Activated naive CD8-positive, alpha-beta T cell (primary cell): ENCODE data around the gene ETS1.

Experiments
- H3K27ac Mint-ChIP-seq: one replicate; pipeline ENCODE4 v1.8.0; 2021; ENCODE audit warnings: mixed read lengths
- H3K27me3 Mint-ChIP-seq: one replicate; pipeline ENCODE4 v1.8.0; 2021; ENCODE audit warnings: mixed read lengths
- H3K36me3 Mint-ChIP-seq: one replicate; pipeline ENCODE4 v1.8.0; 2021; ENCODE audit warnings: mixed read lengths
- H3K4me1 Mint-ChIP-seq: one replicate; pipeline ENCODE4 v1.8.0; 2021; ENCODE audit warnings: low read depth, mixed read lengths
- H3K4me3 Mint-ChIP-seq: one replicate; pipeline ENCODE4 v1.8.0; 2021; ENCODE audit warnings: mild to moderate bottlenecking, mixed read lengths
- H3K9me3 Mint-ChIP-seq: one replicate; pipeline ENCODE4 v1.8.0; 2021; ENCODE audit warnings: low read depth, mixed read lengths

The ETS1 gene

DNA sequence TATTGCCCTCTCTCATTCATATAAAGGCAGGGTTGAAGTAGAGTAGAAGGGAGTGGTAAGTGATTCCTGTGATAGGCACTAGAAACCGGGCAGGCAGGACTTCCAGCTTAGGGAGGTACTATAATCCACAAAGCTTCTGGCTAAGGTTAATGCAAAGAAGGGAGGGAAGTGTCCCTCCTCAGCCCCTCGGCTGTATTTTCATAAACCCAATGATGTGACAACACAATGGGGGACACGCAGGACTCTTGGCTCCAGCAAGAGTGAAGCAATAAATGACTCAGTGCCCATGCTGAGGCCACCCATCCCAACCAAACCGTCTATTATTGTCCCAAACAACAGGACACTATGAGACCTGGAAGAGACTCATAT, 90.7 kb downstream of the ETS1 start:
- H3K36me3 Mint-ChIP-seq = peaks cover 21% of the 10 kb centered on the region
- H3K9me3 Mint-ChIP-seq = no peaks in the 10 kb centered on the region
- peak overlapping the region; percentile 99 for H3K27ac Mint-ChIP-seq
- H3K4me3 Mint-ChIP-seq = peak overlapping the region; percentile 81
- no peaks in the 10 kb centered on the region for H3K27me3 Mint-ChIP-seq
- peaks cover 96% of the 10 kb centered on the region for H3K4me1 Mint-ChIP-seq

DNA sequence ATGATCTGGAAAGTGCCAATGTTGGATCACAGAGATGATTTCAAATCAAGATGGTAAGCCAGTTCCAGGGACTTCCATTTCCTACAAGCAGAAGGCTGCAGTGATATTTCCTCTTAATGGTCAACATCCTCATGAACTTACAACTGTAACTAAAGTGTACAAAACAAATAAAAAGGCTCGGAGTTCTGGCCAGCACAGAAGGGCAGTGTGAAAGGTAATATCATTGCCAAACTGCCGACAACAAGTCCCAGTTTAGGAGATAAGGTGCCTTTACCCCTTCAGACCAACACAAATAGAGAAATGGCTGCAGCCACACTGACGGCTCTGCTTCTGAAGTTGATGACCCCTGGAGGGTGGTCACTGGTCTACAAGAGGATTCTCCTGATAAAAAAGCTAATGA, 91.1 kb downstream of the ETS1 start:
- no peaks in the 10 kb centered on the region for H3K9me3 Mint-ChIP-seq
- H3K27ac Mint-ChIP-seq = peak overlapping the region; percentile 99
- H3K27me3 Mint-ChIP-seq = no peaks in the 10 kb centered on the region
- peaks cover 96% of the 10 kb centered on the region for H3K4me1 Mint-ChIP-seq
- peaks cover 23% of the 10 kb centered on the region for H3K36me3 Mint-ChIP-seq
- H3K4me3 Mint-ChIP-seq = peak overlapping the region; percentile 81

DNA sequence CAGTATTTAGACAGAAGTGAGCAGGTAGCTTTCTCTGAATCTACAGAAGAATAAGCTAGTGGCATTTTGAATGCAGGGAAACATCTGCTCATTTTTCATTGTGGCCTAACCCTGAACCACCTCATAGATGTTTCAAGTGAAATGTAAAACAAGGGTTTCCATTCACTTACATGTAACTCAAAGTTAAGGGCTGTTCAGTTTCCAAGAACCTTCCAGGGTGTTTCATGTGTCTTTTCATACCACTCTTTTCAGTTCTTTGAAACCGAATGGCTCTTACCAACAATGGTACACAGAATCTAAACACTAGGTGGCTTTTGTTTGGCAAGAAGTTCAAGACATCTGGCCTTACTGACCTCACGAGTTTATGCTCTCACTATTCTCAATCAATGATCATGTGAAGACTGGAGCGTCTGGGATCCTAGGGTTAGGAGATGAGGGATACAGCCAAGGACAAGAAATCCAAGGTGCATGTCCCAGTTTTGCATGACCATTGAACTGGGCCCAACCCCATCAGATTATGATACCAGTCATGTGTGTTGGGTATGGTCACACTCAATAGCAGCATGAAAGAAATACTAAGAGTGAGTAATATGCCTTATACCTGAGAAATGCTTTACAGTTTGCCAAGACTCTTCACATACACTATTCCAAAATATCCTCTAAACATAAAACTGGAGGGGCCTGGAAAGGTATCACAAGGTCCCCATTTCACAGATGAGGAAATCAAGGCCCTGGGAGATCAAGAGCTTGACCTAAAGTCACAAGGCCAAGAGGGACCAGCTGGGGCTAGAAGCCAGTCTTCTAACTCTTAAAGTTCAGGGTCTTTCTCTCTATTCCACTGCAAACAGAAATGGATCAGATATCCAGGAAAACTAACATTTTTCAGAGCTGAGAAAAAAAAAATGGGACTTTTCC, 92.7 kb downstream of the ETS1 start:
- H3K36me3 Mint-ChIP-seq = peaks cover 29% of the 10 kb centered on the region
- H3K27ac Mint-ChIP-seq = peak overlapping the region; percentile 99

DNA sequence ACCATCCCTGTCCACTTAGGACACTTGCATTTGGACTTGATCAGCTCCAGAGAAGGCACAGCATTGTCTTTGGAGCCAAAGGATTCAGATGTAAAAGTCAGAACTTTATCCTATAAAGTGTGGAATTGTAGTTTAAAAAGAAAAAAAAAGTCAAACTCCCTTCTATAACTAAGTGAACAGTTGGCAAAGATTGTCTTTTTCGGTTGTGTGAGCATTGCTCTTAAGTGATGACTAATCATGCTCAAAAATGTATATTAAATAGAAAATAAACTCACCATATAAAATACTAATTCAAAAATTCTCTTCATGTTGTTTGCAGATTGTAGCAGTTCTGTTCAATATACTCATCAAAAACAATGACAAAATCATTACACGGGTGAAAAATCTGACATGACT, 93.8 kb downstream of the ETS1 start:
- H3K4me1 Mint-ChIP-seq = peaks cover 97% of the 10 kb centered on the region
- H3K4me3 Mint-ChIP-seq = peak overlapping the region; percentile 81
- H3K9me3 Mint-ChIP-seq = no peaks in the 10 kb centered on the region
- H3K27ac Mint-ChIP-seq = peak overlapping the region; percentile 99
- H3K36me3 Mint-ChIP-seq = peaks cover 35% of the 10 kb centered on the region
- no peaks in the 10 kb centered on the region for H3K27me3 Mint-ChIP-seq

More for the DNA sequence above, 92.7 kb downstream of the ETS1 start:
- Mint-ChIP-seq H3K27me3 (no peaks in the 10 kb centered on the region), H3K4me3 (peak overlapping the region; percentile 81), H3K9me3 (no peaks in the 10 kb centered on the region), H3K4me1 (peaks cover 97% of the 10 kb centered on the region)

DNA sequence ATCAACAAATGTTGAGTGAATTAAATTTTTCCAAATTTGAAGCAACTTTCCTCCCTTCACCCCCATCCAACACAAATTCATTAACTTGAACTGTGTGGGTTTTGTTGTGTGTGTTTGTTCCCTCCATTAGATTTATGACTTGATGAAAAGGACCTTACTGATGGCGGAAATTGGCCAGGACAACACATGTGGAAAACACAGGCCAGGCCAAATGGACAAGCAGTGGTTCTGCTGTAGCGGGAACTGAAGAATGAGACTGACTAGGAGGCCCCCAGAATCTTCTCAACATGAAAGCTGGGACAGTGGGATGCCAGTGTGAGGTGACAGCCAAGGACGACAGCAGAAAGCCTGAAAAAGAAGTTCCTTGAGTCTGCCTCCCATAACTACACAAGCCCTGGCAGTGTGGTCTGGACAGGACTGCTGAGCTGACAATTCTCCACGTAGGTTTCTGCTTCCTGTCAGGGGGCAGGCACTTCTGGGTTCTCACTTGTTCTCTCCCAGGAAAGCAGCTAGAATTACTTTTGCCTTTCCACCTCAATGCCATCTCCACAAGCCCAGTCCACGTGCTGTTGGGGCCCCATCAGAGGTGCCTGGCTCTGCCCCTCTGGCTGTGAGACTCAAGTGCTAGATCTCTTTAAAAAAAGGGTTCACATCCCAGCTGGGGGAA, 94.3 kb downstream of the ETS1 start:
- H3K9me3 Mint-ChIP-seq = no peaks in the 10 kb centered on the region
- peaks cover 36% of the 10 kb centered on the region for H3K36me3 Mint-ChIP-seq
- H3K4me1 Mint-ChIP-seq = peaks cover 98% of the 10 kb centered on the region
- peak overlapping the region; percentile 81 for H3K4me3 Mint-ChIP-seq
- peak overlapping the region; percentile 99 for H3K27ac Mint-ChIP-seq
- H3K27me3 Mint-ChIP-seq = no peaks in the 10 kb centered on the region

DNA sequence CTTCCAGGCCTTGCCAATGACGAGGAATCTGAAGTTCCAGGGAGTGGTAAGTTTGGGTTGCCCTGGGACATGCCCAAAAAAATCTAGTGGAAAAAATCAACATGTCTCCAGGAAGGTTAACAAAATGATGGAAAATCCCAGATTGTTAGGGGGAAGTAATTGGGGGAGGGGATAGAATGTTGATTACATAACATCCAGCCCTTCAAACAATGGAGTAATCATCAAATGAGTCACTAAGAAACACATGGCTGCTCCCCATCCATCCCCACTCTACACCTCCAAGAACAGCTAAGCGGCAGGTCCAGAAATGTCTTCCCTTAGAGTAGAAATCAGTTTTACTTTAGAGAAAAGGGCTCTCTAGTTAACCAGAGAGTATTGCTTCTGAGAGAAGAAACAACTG, 94.9 kb downstream of the ETS1 start:
- Mint-ChIP-seq H3K36me3 (peaks cover 38% of the 10 kb centered on the region), H3K4me1 (peaks cover 96% of the 10 kb centered on the region), H3K27me3 (no peaks in the 10 kb centered on the region), H3K4me3 (peak overlapping the region; percentile 81), H3K27ac (peak overlapping the region; percentile 99), H3K9me3 (no peaks in the 10 kb centered on the region)

DNA sequence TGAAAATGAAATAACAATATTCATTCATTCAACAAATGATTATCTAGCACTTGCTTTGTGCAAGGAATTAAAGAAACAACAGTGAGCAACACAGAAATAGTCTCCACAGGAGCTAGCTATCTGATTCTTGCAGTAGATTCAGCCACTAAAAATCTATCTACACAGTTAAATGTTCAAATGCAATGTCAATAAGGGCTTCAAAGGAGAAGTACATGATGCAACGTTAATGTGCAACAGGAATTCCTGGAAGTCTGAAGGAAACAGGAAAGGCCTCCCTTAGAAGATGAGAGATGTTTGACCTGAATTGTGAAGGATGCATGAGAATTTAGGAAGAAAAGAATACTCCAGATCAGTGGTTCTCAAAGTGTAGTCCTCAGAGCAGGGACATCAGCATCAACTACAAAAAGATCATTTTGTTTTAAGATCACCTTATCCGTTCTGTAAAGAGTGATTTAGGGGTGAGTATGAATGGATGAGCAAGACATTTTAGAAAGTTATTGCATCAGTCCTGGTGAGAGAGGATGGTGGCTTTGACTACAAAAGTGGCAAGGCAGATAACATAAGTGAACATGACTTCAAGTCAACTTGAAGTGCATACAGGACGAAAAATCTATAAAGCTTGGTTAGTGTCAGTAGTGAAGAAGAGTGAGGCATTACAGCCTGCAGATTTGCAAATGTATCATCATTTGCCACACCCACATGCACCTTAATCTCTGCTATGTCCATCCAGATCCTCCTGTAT, 96.0 kb downstream of the ETS1 start:
- Mint-ChIP-seq H3K27me3 (no peaks in the 10 kb centered on the region), H3K27ac (peak overlapping the region; percentile 99), H3K9me3 (no peaks in the 10 kb centered on the region), H3K4me3 (peak overlapping the region; percentile 81), H3K4me1 (peaks cover 94% of the 10 kb centered on the region), H3K36me3 (peaks cover 44% of the 10 kb centered on the region)

DNA sequence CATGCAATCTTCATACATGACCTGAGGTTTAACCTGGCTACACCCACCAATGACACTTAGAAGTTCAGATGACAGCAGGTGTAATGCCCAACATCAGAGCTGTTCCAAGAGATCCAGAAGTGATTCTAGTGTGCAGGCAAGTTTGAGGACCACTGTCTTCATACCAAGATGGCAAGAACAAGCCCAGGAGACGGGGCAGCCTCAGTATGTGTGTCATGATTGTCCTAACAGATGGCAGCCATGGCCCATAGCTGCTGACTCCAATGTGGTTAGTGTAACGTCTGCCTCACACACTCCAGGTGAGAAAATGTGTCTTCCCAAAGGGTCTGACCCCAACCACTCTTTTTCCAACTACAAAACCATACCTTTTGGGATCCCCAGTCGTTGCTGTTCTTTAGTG, 97.3 kb downstream of the ETS1 start:
- peaks cover 94% of the 10 kb centered on the region for H3K4me1 Mint-ChIP-seq
- H3K9me3 Mint-ChIP-seq = no peaks in the 10 kb centered on the region
- H3K36me3 Mint-ChIP-seq = peaks cover 54% of the 10 kb centered on the region
- no peaks in the 10 kb centered on the region for H3K27me3 Mint-ChIP-seq
- peak overlapping the region; percentile 81 for H3K4me3 Mint-ChIP-seq
- H3K27ac Mint-ChIP-seq = peak overlapping the region; percentile 99

DNA sequence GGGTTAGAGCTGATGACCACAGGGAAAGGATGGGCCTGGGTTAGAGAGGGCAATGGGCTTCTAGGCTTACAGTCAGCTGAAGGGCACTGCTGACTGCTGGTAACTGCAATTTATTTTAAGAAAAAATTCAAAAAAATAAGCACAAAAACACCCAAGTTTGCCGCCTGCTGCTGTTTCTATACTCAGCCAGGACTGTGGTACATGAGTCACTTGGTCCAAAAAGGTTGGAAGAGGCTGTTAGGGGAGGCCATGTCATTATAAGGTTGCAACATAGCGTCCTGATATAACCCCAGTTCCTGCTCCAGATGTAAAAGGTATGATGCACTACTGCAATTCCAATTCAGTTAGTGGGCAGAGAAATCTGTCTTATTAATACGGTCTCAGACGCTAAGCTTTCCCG, 98.9 kb downstream of the ETS1 start:
- peaks cover 95% of the 10 kb centered on the region for H3K4me1 Mint-ChIP-seq
- peaks cover 66% of the 10 kb centered on the region for H3K36me3 Mint-ChIP-seq
- peak overlapping the region; percentile 99 for H3K27ac Mint-ChIP-seq
- no peaks in the 10 kb centered on the region for H3K27me3 Mint-ChIP-seq
- H3K9me3 Mint-ChIP-seq = no peaks in the 10 kb centered on the region
- peak overlapping the region; percentile 81 for H3K4me3 Mint-ChIP-seq

DNA sequence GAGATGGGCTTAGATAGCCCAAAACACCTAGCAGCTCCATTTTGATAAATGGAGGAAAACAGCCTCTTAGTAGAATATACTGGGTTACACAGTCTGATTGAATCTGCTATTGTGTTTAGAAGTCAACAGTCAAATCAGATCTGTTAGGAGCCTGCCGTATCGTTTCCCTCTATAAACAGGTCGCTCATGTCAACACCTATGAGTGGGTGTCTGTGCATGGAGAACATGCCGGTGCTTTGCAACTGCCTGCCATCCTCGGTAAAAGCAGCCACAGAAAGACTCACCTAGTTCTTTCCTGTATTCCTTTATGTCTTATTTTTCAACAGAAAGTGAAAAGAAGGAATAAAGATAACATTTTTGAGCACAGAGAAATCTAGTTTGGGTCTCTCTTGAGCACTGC, 99.4 kb downstream of the ETS1 start:
- Mint-ChIP-seq H3K4me3 (peak overlapping the region; percentile 81), H3K9me3 (no peaks in the 10 kb centered on the region)

DNA sequence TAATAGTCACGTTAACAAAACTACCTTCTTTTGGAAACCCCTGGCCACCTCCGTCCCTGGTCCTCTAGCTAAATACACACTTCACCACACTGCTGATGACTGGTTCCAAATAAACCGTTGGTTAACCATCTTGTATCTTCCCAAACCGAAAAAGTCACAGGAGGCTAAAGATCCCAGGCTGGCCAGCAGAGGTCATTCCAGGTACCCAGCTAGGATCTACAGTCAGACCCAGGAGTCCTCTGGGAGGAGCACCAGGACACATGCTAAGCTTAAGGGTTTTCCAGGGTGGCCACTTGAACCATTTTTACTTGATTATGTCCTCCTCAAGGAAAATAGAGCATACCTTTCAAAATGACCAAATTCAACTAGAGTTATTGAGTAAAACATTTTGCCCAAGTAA, 103.2 kb downstream of the ETS1 start:
- Mint-ChIP-seq H3K9me3 (no peaks in the 10 kb centered on the region), H3K4me3 (peak overlapping the region; percentile 82), H3K27me3 (no peaks in the 10 kb centered on the region), H3K4me1 (peaks cover 96% of the 10 kb centered on the region), H3K27ac (peak overlapping the region; percentile 100), H3K36me3 (peaks cover 66% of the 10 kb centered on the region)

More for the DNA sequence above, 99.4 kb downstream of the ETS1 start:
- Mint-ChIP-seq H3K36me3 (peaks cover 71% of the 10 kb centered on the region), H3K27me3 (no peaks in the 10 kb centered on the region), H3K27ac (peak overlapping the region; percentile 99), H3K4me1 (peaks cover 95% of the 10 kb centered on the region)

DNA sequence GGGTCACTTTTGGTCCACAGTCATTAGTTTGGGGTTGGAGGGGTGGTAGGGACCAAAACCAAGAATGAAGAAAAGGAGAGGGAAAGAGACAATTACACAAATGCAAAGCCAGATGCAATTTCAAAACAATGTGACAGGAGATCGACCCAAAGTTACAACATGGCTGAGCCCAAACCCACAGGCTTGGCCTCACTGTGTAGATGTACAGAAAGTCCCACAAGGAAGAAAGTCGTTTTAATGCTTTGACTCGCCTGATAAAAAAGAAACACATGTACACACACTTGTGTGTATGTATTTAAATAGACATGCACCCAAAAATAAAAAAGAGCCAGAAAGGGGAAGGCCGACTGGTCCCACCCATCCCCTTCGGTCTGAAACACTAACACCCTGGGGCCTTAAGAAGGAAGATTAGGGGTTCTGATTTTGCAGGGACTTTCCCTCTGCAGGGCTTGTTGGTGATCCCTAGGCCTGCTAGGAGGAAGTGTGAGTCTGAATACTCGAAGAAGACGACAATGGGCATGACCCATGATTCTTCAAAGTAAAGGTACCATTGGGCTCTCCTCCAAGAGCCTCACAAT, 104.1 kb downstream of the ETS1 start:
- Mint-ChIP-seq H3K4me1 (peaks cover 96% of the 10 kb centered on the region), H3K36me3 (peaks cover 67% of the 10 kb centered on the region), H3K27me3 (no peaks in the 10 kb centered on the region), H3K4me3 (peak overlapping the region; percentile 82), H3K9me3 (no peaks in the 10 kb centered on the region), H3K27ac (peak overlapping the region; percentile 100)

DNA sequence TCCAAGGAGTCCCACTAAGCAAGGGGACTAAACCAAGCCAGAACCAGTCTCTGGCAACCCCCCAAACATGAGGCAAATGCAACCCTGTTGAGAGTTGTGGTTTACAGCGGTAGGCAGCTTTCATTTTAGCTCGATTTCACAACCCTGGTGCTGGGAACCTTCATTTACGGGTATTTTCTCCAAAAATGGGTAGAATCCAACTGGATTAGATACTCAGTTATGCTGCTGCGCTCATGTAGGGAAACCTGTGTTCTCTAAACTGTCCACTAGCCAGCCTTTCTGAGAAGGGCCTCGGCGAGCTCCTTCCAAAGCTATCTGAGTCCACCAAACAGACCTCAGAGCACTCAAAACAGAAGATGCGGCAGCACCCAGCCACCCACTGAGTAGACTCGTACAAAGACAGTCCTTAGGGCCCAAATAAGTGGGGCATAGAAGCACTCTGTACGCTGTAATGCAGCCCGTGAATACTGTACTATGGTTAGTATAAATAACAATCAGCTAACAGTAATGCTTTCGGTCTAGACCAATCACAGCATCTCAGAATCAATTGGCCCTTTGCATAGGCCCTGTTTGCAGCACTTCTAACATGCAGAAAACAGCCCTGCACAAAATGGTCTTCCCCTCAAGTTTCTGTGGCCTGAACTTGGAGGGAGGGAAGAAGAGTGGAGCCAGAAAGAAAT, 104.7 kb downstream of the ETS1 start:
- peaks cover 69% of the 10 kb centered on the region for H3K36me3 Mint-ChIP-seq
- H3K4me3 Mint-ChIP-seq = peak overlapping the region; percentile 82
- H3K4me1 Mint-ChIP-seq = peaks cover 95% of the 10 kb centered on the region
- H3K9me3 Mint-ChIP-seq = no peaks in the 10 kb centered on the region
- H3K27ac Mint-ChIP-seq = peak overlapping the region; percentile 100
- H3K27me3 Mint-ChIP-seq = no peaks in the 10 kb centered on the region

DNA sequence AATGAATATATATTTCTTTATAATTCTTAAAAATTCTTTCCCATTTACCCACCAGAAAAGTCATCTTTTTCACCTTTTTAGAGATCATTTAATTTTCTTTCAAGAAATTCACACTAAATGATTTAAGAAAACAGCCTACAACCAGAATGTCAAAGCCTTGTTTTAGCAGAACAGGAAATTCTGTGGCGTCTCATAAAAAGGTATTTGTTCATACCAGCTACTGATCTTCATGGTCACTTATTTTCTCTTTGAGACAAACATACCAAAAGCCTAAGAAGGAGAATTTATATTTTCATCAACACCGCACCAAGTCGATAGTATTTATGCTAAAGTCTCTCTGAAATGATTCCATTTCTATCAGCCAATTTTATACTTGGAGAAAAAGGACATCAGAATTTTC, 105.3 kb downstream of the ETS1 start:
- peak overlapping the region; percentile 82 for H3K4me3 Mint-ChIP-seq
- H3K27ac Mint-ChIP-seq = peak overlapping the region; percentile 100
- peaks cover 98% of the 10 kb centered on the region for H3K4me1 Mint-ChIP-seq

More for the DNA sequence above, 105.3 kb downstream of the ETS1 start:
- peaks cover 71% of the 10 kb centered on the region for H3K36me3 Mint-ChIP-seq
- H3K27me3 Mint-ChIP-seq = no peaks in the 10 kb centered on the region
- no peaks in the 10 kb centered on the region for H3K9me3 Mint-ChIP-seq
